Heart right ventricle (tissue), 16 donors: ENCODE data around the gene IL1RN. TPM values are rescaled to one million over a fixed set of nuclear protein-coding genes. Genes with fewer than 3 reads are reported as not detected.

ENCODE experiments used
- ATAC-seq, 8 donors: fragments of 200-7000 bp; cut with Tn5 transposase; one replicate each; pipeline ENCODE4 v1.9.1; 2020; ENCODE audit warnings: mild to moderate bottlenecking in 8 of 8, moderate library complexity in 8 of 8, moderate number of reproducible peaks in 1 of 8
- DNase-seq, 2 donors: peaks; one replicate each; pipeline ENCODE4 v3.0.0-alpha.2; 2020
- H3K27ac ChIP-seq, 10 donors: fragments of 200-600 bp; sonication (generic) in 2 of 10; one replicate each; pipeline versions ENCODE4 v1.5.0 to v1.8.0; 2020 to 2022; ENCODE audit warnings: mild to moderate bottlenecking in 3 of 10
- H3K27me3 ChIP-seq, 7 donors: fragments of 200-600 bp; one replicate each; pipeline ENCODE4 v1.8.0; 2021 to 2022; ENCODE audit warnings: mild to moderate bottlenecking in 2 of 7
- H3K36me3 ChIP-seq, 9 donors: fragments of 200-600 bp; sonication (generic) in 1 of 9; one replicate each; pipeline versions ENCODE4 v1.5.0 to v1.8.0; 2020 to 2022; ENCODE audit warnings: mild to moderate bottlenecking in 2 of 9
- H3K4me1 ChIP-seq, 9 donors: fragments of 200-600 bp; sonication (generic) in 1 of 9; one replicate each; pipeline versions ENCODE4 v1.5.0 to v1.8.0; 2020 to 2022; ENCODE audit warnings: mild to moderate bottlenecking in 4 of 9
- H3K4me3 ChIP-seq, 10 donors: fragments of 200-600 bp; sonication (generic) in 2 of 10; one replicate each; pipeline versions ENCODE4 v1.5.0 to v1.8.0; 2020 to 2022; ENCODE audit warnings: mild to moderate bottlenecking in 7 of 10, moderate library complexity in 2 of 10
- H3K9me3 ChIP-seq, 11 donors: fragments of 200-600 bp in 10 of 11; sonication (generic) in 2 of 11; one replicate each; pipeline versions ENCODE4 v1.5.0 to v1.8.0; 2013 to 2022; ENCODE audit warnings: mild to moderate bottlenecking in 2 of 11, control low read depth in 1 of 11, moderate library complexity in 1 of 11
- CTCF ChIP-seq, 9 donors: fragments of 200-600 bp; sonication (generic) in 2 of 9; IDR thresholded peaks; one replicate each; pipeline versions ENCODE4 v1.5.0 to v1.8.0; 2021 to 2022; ENCODE audit warnings: antibody characterized with exemption in 9 of 9, mild to moderate bottlenecking in 5 of 9, moderate library complexity in 1 of 9
- WGBS, 2 donors: extraction: QIAGEN DNeasy Blood & Tissue Kit; methylation state at CpG; one replicate each; pipeline ENCODE4 v1.1.7; 2013; ENCODE audit warnings: inconsistent platforms in 1 of 2; 5-methylcytosine and 5-hydroxymethylcytosine counted together
- intact Hi-C, 10 donors: fragments of 100-400 bp; cut with DNase I; formaldehyde crosslinking; loops; one replicate each; pipeline versions ENCODE4 v1.11.1 to v1.14.2; 2022
- polyA plus RNA-seq, 2 donors: library from polyadenylated mRNA; stranded (reverse); fragments of 200-250 nt; gene quantifications; one replicate each; pipeline ENCODE4 v1.2.3, GENCODE V29; 2013
- total RNA-seq, 10 donors: library from RNA; stranded (reverse); fragmentation: NEBNext Ultra II Directional in 3 of 10; extraction: Animal tissue kit (Norgen Biotek cat#: 25700) in 3 of 10; gene quantifications; one replicate each; pipeline versions ENCODE4 v1.2.1 to v1.2.4, GENCODE V29; 2021 to 2023
- donor health status: Arrhythmogenic right ventricular cardiomyopathy.
- donor health status: ischemic (EF 13 %, LVEDD 7.1; RV severe dilation, severe dysfunction).
- donor health status: healthy with polysubstance abuse.
- donor health status: DM: no; HTN: yes; CAD: no.
- donor health status: DM: no; HTN: no; CAD: no.
- donor health status: ischemic (EF 25% LVEDD 6.9; RV normal size, moderate dysfunction).
- donor health status: ischemic (EF 25% LVEDD 5.7; RV mildly dilated, moderate dysfunction).
- donor health status: healthy.
- donor health status: DM: yes; HTN: yes; CAD: no.
- donor health status: Ischemic cardiomyopathy.
- donor health status: ischemic (EF 35%, LVEDD 5.7; RV mildly dilated, moderate dysfunction).
- donor health status: nonischemic (EF 11% LVEDD 7.7; RV severe dilation, severe dysfunction).
- donor health status: DM: yes; HTN: yes; CAD: no.
- donor health status: PGD.
- donor health status: ischemic (EF 29% LVEDD 5.4; RV normal size, mild dysfunction).
- donor health status: nonischemic (EF 23%, LVEDD 6.1; RV moderate dilation, normal function).

Gene IL1RN
- total and polyA plus RNA-seq, 12 donors = 0.22 to 9.2 (median 0.85) TPM; not detected in 2

- Histone ChIP-seq H3K36me3 (no peaks in the 10 kb centered on the region), H3K9me3 (no peaks in the 10 kb centered on the region), H3K4me1 (peaks cover 0 to 11% (median 0%) of the 10 kb centered on the region in 9 donors), H3K27me3 (peaks cover 0 to 42% (median 27%) of the 10 kb centered on the region in 7 donors), H3K4me3 (no peak overlapping the region), H3K27ac (no peak overlapping the region)
- DNase-seq (no peak), ATAC-seq (peak in 1 of 8 donors; percentile 12)
- TF ChIP-seq CTCF (IDR thresholded peaks at IDR 0.05) = no peak
- intact Hi-C loops = no loop called here
- 81 to 89% methylated on average over 4 of the region's 4 CpGs for WGBS, 2 donors
Observed at GRCh38 chr2:113158884-113159553, 31.6 kb downstream of the IL1RN start.

GRCh38 chr2:113160248-113160647 is 32.9 kb downstream of the IL1RN start:
- H3K4me3 ChIP-seq = no peak overlapping the region
- whole genome bisulfite sequencing, 2 donors = 97% methylated on average over 1 of the region's 1 CpG
- H3K9me3 ChIP-seq = no peaks in the 10 kb centered on the region
- intact Hi-C loops = no loop called here
- peaks cover 0 to 11% (median 0%) of the 10 kb centered on the region in 9 donors for H3K4me1 ChIP-seq
- no peak overlapping the region for H3K27ac ChIP-seq
- TF ChIP-seq CTCF (IDR thresholded peaks at IDR 0.05) = no peak
- no peaks in the 10 kb centered on the region for H3K36me3 ChIP-seq
- DNase-seq = no peak
- H3K27me3 ChIP-seq = peaks cover 0 to 34% (median 22%) of the 10 kb centered on the region in 7 donors
- no peak for ATAC-seq

- no peaks in the 10 kb centered on the region for H3K36me3 ChIP-seq
- H3K4me1 ChIP-seq = peaks cover 0 to 11% (median 0%) of the 10 kb centered on the region in 9 donors
- ATAC-seq = no peak
- DNase-seq = no peak
- no peak overlapping the region for H3K27ac ChIP-seq
- H3K9me3 ChIP-seq = no peaks in the 10 kb centered on the region
- peaks cover 0 to 27% (median 21%) of the 10 kb centered on the region in 7 donors for H3K27me3 ChIP-seq
- no peak for TF ChIP-seq CTCF (IDR thresholded peaks at IDR 0.05)
- H3K4me3 ChIP-seq = no peak overlapping the region
- intact Hi-C loops = no loop called here
- WGBS, 2 donors = 89 to 94% methylated on average over 5 of the region's 5 CpGs
Observed at GRCh38 chr2:113160962-113161361, 33.6 kb downstream of the IL1RN start.

- H3K4me3 ChIP-seq = no peak overlapping the region
- H3K4me1 ChIP-seq = peaks cover 0 to 12% (median 0%) of the 10 kb centered on the region in 9 donors
- no peak for TF ChIP-seq CTCF (IDR thresholded peaks at IDR 0.05)
- no peak overlapping the region for H3K27ac ChIP-seq
- H3K36me3 ChIP-seq = no peaks in the 10 kb centered on the region
- DNase-seq = no peak
- intact Hi-C loops = no loop called here
- H3K27me3 ChIP-seq = peaks cover 0 to 18% (median 11%) of the 10 kb centered on the region in 7 donors
- 88 to 92% methylated on average over 10 of the region's 10 CpGs for WGBS, 2 donors
- no peak for ATAC-seq
- H3K9me3 ChIP-seq = no peaks in the 10 kb centered on the region
Observed at GRCh38 chr2:113162173-113162572, 34.8 kb downstream of the IL1RN start.
